ENCODE measurements around the gene GDPGP1. TPM values are rescaled to one million over a fixed set of nuclear protein-coding genes. Genes with fewer than 3 reads are reported as not detected.
"Not testable (repeated sequence)": the region's sequence is repeated elsewhere in the genome, so short reads cannot be mapped to it uniquely, and the experiment has no call there.

The GDPGP1 gene
- total RNA-seq (2014; rRNA removed; shearing (Covaris generic); ENCODE audit: low replicate concordance), result 0.86 and 6.4 TPM in 2 replicates

- no peaks in the 10 kb centered on the region for H3K9me3 ChIP-seq
Observed at GRCh38 chr15:90234096-90234988, at the start of gene GDPGP1. Gene GDPGP1, plus strand, starts transcription at chr15:90234209. Its CDS starts 6,700 bp downstream, at chr15:90240909.

GRCh38 chr15:90184786-90185704 lies 49.0 kb upstream of the GDPGP1 start:
- Histone ChIP-seq H3K4me3 (peak overlapping the region; percentile 30), H3K27me3 (no peaks in the 10 kb centered on the region), H3K36me3 (no peaks in the 10 kb centered on the region), H3K9me3 (no peaks in the 10 kb centered on the region)
- peak; percentile 13 for DNase-seq

More at GRCh38 chr15:90234096-90234988, at the start of gene GDPGP1:
- Histone ChIP-seq H3K27me3 (no peaks in the 10 kb centered on the region), H3K36me3 (peaks cover 31% of the 10 kb centered on the region), H3K4me3 (peak within 1 kb of the TSS; percentile 93)
- DNase-seq, result no peak

- no peaks in the 10 kb centered on the region for H3K27me3 ChIP-seq
- H3K4me3 ChIP-seq, result no peak overlapping the region
- DNase-seq, result no peak
- no peaks in the 10 kb centered on the region for H3K9me3 ChIP-seq
- no peaks in the 10 kb centered on the region for H3K36me3 ChIP-seq
Observed at GRCh38 chr15:90187257-90187868, 46.6 kb upstream of the GDPGP1 start.

GRCh38 chr15:90188065-90188464 lies 45.9 kb upstream of the GDPGP1 start:
- not testable (repeated sequence) for H3K27me3 ChIP-seq, DNase-seq, H3K36me3 ChIP-seq, H3K9me3 ChIP-seq, H3K4me3 ChIP-seq

DNA sequence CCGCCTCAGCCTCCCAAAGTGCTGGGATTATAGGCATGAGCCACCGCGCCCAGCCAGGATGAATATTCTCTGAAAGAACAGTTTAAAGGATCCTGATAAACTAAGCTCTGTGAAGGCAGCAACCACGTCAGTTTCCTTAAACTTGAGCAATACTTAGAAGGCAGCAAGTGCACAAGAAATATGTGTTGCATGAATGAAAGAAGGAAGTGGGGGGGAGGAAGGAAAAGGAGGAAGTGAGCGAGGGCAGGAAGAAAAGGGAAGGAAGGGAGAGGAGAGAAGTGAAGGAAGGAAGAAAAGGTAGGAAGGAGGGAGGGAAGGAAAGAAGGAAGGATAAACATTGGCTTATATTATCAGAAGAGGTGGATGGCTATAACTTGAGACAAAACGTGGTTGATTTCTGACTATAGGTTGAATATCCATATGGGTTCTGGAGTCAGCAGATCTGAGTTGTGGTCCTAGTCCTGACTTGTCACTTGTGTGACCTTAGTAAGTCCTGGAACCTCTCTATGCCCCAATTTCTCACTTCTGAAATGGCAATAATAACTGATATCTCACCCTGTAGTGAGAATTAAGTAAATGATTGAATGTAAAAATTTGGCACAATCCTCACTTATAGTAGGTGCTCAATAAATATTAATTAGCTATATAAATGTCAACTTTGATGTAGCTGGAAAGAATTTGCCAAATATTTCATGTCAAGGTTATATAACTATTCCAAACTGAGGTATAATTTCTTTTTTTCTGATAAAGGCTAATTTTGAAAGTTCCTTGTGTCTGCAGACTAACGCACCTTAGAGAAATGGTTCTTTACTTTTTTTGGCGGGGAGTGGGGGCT lies 44.9 kb upstream of the GDPGP1 start:
- no peak for DNase-seq
- no peaks in the 10 kb centered on the region for H3K27me3 ChIP-seq
- no peak overlapping the region for H3K4me3 ChIP-seq
- H3K9me3 ChIP-seq, result no peaks in the 10 kb centered on the region
- H3K36me3 ChIP-seq, result no peaks in the 10 kb centered on the region

DNA sequence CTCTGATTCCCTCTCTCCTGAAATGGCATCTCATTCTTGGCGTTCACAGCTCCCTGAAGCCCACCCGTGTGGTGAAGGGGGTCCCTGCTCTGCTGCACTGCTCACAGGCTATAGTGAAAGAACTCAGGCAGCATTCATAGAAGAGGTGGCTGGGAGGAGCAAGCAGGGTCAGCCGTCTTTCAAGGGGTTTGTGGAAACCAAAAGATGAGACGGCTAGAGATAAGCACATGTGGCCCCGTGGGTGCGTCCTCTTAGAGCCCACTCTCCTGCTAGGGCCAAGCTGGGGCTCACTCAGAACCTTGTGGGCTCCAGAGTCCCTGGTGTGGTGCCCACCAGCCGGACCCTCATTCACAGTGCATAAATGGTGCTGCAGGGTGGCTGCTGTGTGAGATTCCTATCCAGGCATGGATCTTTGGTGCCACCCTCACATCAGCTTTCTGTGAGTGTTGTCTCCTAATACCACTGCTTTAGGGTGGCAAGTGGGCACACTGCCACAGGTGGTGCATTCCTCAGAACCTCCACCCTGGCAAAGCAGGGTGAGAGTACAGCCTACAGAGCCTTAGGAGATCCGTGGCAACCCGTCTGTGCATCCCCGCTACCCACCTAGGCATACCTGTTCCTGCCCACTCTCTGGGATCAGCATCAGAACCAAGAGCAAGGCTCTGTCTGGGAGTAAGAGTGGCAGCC lies 44.1 kb upstream of the GDPGP1 start:
- Histone ChIP-seq H3K27me3 (no peaks in the 10 kb centered on the region), H3K9me3 (no peaks in the 10 kb centered on the region), H3K4me3 (no peak overlapping the region), H3K36me3 (no peaks in the 10 kb centered on the region)
- DNase-seq, result no peak

DNA sequence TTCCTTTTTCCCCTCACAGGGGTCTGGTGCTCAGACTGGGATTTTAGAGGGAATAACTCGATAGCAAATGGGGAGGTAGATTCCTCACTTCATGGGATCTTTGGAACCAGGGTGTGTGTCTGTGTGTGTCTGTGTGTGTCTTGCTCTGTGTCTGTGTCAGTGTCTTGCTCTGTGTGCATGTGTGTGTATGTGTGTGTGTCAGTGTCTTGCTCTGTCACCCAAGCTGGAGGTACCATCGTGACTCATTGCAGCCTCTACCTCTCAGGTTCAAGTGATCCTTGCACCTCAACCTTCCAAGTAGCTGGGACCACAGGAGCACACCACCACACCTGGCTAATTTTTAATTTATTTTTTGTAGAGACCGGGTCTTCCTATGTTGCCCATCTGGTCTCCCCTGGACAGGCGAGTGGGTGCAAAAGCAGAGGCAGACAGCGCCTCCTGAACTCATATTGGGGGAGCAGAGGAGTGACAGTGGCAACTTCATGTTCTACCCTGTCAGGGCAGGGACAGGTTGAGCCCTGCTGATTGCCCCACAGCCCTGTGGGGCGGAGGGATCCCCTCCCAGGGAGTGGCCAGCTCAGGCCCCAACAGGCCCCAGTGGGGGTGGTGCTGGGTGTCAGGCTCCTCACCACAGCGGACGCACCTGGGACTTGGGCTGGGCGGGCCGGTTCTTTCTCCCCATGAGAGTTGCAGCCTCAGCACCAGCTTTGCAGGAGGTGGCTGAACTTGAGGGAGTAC lies 43.2 kb upstream of the GDPGP1 start:
- H3K36me3 ChIP-seq, result no peaks in the 10 kb centered on the region
- no peaks in the 10 kb centered on the region for H3K27me3 ChIP-seq
- no peak for DNase-seq
- no peak overlapping the region for H3K4me3 ChIP-seq
- no peaks in the 10 kb centered on the region for H3K9me3 ChIP-seq

GRCh38 chr15:90191344-90191687 lies 42.7 kb upstream of the GDPGP1 start:
- DNase-seq, result no peak
- no peaks in the 10 kb centered on the region for H3K36me3 ChIP-seq
- H3K9me3 ChIP-seq, result no peaks in the 10 kb centered on the region
- H3K27me3 ChIP-seq, result no peaks in the 10 kb centered on the region
- H3K4me3 ChIP-seq, result no peak overlapping the region

GRCh38 chr15:90191794-90192509 lies 42.1 kb upstream of the GDPGP1 start:
- Histone ChIP-seq H3K27me3 (no peaks in the 10 kb centered on the region), H3K36me3 (no peaks in the 10 kb centered on the region), H3K9me3 (no peaks in the 10 kb centered on the region), H3K4me3 (no peak overlapping the region)
- DNase-seq, result peak; percentile 97

- H3K4me3 ChIP-seq, result no peak overlapping the region
- DNase-seq, result peak; percentile 93
- H3K36me3 ChIP-seq, result no peaks in the 10 kb centered on the region
- H3K27me3 ChIP-seq, result no peaks in the 10 kb centered on the region
- no peaks in the 10 kb centered on the region for H3K9me3 ChIP-seq
Observed at GRCh38 chr15:90192961-90193786, 40.8 kb upstream of the GDPGP1 start.

- no peaks in the 10 kb centered on the region for H3K27me3 ChIP-seq
- H3K4me3 ChIP-seq, result no peak overlapping the region
- no peaks in the 10 kb centered on the region for H3K36me3 ChIP-seq
- DNase-seq, result no peak
- no peaks in the 10 kb centered on the region for H3K9me3 ChIP-seq
Observed at GRCh38 chr15:90194655-90195054, 39.4 kb upstream of the GDPGP1 start.

DNA sequence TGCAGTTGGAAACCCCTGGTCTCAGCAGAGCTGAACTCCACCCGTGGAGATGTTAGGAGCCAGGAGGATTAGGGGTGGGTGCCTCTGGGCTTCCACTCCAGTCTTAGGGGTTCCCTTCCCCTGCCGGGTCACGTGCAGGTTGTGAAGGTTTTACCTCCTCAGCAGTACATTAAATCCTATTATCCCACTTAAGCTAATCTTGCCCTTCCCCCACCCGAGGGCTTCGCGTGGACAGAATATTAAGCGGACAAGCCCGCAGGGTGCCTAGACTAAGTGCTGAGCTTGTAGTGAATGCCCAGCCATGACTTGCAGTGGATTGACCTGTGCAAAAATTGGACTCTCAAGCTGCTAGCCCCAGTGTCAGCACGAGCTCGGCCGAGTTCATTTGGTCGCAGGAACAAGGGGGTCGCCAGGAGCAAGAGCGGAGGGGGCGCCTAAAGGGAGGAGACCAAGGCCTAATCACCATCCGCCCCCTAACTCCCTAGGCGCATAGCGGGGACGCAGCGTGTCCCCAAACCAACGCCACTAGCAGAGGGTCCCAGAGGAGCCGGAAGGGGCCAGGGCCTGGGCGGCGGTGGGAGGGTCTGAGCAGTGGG lies 33.4 kb upstream of the GDPGP1 start:
- Histone ChIP-seq H3K36me3 (peaks cover 18% of the 10 kb centered on the region), H3K4me3 (peak overlapping the region; percentile 89), H3K9me3 (no peaks in the 10 kb centered on the region), H3K27me3 (no peaks in the 10 kb centered on the region)
- no peak for DNase-seq

DNA sequence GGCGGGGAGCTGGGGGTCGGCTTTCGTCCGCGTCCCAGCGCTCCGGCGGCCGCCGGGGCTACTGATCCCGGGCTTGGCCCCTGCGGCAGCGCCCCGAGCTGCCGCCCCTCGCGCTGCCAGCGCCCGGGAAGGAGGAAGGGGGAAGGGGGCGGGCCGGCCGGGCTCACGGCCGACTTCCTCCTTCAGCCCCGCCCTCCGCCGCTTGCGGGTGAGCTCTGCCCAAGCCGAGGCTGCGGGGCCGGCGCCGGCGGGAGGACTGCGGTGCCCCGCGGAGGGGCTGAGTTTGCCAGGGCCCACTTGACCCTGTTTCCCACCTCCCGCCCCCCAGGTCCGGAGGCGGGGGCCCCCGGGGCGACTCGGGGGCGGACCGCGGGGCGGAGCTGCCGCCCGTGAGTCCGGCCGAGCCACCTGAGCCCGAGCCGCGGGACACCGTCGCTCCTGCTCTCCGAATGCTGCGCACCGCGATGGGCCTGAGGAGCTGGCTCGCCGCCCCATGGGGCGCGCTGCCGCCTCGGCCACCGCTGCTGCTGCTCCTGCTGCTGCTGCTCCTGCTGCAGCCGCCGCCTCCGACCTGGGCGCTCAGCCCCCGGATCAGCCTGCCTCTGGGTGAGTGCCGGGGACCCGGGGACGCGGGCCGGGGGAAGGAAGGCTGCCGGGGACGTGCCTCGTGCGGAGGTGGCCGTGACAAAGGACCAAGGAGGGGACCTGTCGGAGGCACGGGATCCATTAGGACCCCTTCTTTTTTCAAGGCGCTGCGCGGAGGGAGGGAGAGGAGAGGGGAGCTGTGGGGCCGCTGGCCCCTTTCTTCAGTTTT lies 32.7 kb upstream of the GDPGP1 start, which contains the start of gene SEMA4B:
TSS of gene SEMA4B (plus strand) at position 201 of the 814 bp plus-strand sequence. CDS start at position 450, 249 bp downstream.
- peak; percentile 81 for DNase-seq
- no peaks in the 10 kb centered on the region for H3K27me3 ChIP-seq
- H3K9me3 ChIP-seq, result no peaks in the 10 kb centered on the region
- H3K36me3 ChIP-seq, result peaks cover 18% of the 10 kb centered on the region
- H3K4me3 ChIP-seq, result peak within 1 kb of the TSS; percentile 89
